Measurements from ENCODE around the gene SNX14.
A peak's percentile ranks its signal among the peaks of the same experiment; 100 is the strongest.
"Not testable (repeated sequence)": the region's sequence is repeated elsewhere in the genome, so short reads cannot be mapped to it uniquely, and the experiment has no call there.

Gene SNX14

GRCh38 chr6:85591207-85591606 lies 2.5 kb downstream of the SNX14 start:
- H3K27ac ChIP-seq, result no peak overlapping the region
- no peak for DNase-seq (ENCODE audit: low read depth, low spot score)

GRCh38 chr6:85585741-85586140 lies 7.9 kb downstream of the SNX14 start:
- H3K27ac ChIP-seq, result no peak overlapping the region
- no peak for DNase-seq (ENCODE audit: low read depth, low spot score)

- DNase-seq (ENCODE audit: low read depth, low spot score); H3K27ac ChIP-seq: not testable (repeated sequence)
Observed at GRCh38 chr6:85582832-85583231, 10.8 kb downstream of the SNX14 start.

GRCh38 chr6:85581572-85581971 lies 12.1 kb downstream of the SNX14 start:
- peak overlapping the region; percentile 66 for H3K27ac ChIP-seq
- no peak for DNase-seq (ENCODE audit: low read depth, low spot score)

- peak overlapping the region; percentile 66 for H3K27ac ChIP-seq
- no peak for DNase-seq (ENCODE audit: low read depth, low spot score)
Observed at GRCh38 chr6:85580878-85581267, 12.8 kb downstream of the SNX14 start.

GRCh38 chr6:85580118-85580877 lies 13.4 kb downstream of the SNX14 start:
- DNase-seq (ENCODE audit: low read depth, low spot score), result no peak
- peak overlapping the region; percentile 66 for H3K27ac ChIP-seq

- peak overlapping the region; percentile 66 for H3K27ac ChIP-seq
- no peak for DNase-seq (ENCODE audit: low read depth, low spot score)
Observed at GRCh38 chr6:85579581-85579980, 14.1 kb downstream of the SNX14 start.

GRCh38 chr6:85576476-85576875 lies 17.2 kb downstream of the SNX14 start:
- no peak overlapping the region for H3K27ac ChIP-seq
- DNase-seq (ENCODE audit: low read depth, low spot score), result no peak

GRCh38 chr6:85574932-85575598 lies 18.6 kb downstream of the SNX14 start:
- peak overlapping the region; percentile 12 for H3K27ac ChIP-seq
- DNase-seq (ENCODE audit: low read depth, low spot score), result peak; percentile 68

- peak overlapping the region; percentile 28 for H3K27ac ChIP-seq
- DNase-seq (ENCODE audit: low read depth, low spot score), result no peak
Observed at GRCh38 chr6:85569323-85569722, 24.3 kb downstream of the SNX14 start.

GRCh38 chr6:85568411-85568810 lies 25.2 kb downstream of the SNX14 start:
- no peak for DNase-seq (ENCODE audit: low read depth, low spot score)
- H3K27ac ChIP-seq, result no peak overlapping the region

- no peak overlapping the region for H3K27ac ChIP-seq
- DNase-seq (ENCODE audit: low read depth, low spot score), result no peak
Observed at GRCh38 chr6:85565736-85566135, 27.9 kb downstream of the SNX14 start.

GRCh38 chr6:85564223-85564622 lies 29.4 kb downstream of the SNX14 start:
- not testable (repeated sequence) for DNase-seq (ENCODE audit: low read depth, low spot score); H3K27ac ChIP-seq

GRCh38 chr6:85561750-85562357 lies 31.8 kb downstream of the SNX14 start:
- peak overlapping the region; percentile 68 for H3K27ac ChIP-seq
- peak; percentile 31 for DNase-seq (ENCODE audit: low read depth, low spot score)

- no peak for DNase-seq (ENCODE audit: low read depth, low spot score)
- no peak overlapping the region for H3K27ac ChIP-seq
Observed at GRCh38 chr6:85556992-85557668, 36.5 kb downstream of the SNX14 start.

GRCh38 chr6:85552652-85553051 lies 41.0 kb downstream of the SNX14 start:
- H3K27ac ChIP-seq, result no peak overlapping the region
- no peak for DNase-seq (ENCODE audit: low read depth, low spot score)

- DNase-seq (ENCODE audit: low read depth, low spot score), result no peak
- no peak overlapping the region for H3K27ac ChIP-seq
Observed at GRCh38 chr6:85551264-85551663, 42.4 kb downstream of the SNX14 start.

GRCh38 chr6:85547719-85548118 lies 45.9 kb downstream of the SNX14 start:
- DNase-seq (ENCODE audit: low read depth, low spot score), result no peak
- H3K27ac ChIP-seq, result no peak overlapping the region

- no peak for DNase-seq (ENCODE audit: low read depth, low spot score)
- no peak overlapping the region for H3K27ac ChIP-seq
Observed at GRCh38 chr6:85544776-85545175, 48.9 kb downstream of the SNX14 start.

GRCh38 chr6:85537055-85537494 lies 56.6 kb downstream of the SNX14 start:
- no peak for DNase-seq (ENCODE audit: low read depth, low spot score)
- H3K27ac ChIP-seq, result no peak overlapping the region

GRCh38 chr6:85524281-85524680 lies 69.4 kb downstream of the SNX14 start:
- DNase-seq (ENCODE audit: low read depth, low spot score); H3K27ac ChIP-seq: not testable (repeated sequence)
